ENCODE results near the gene HDAC4. TPM values are rescaled to one million over a fixed set of nuclear protein-coding genes. Genes with fewer than 3 reads are reported as not detected.

Gene HDAC4
- total RNA-seq, 2 donors from 2014 or later: 9.3 to 139 TPM

- H3K36me3 ChIP-seq (replicated peaks in 1 of 2; ENCODE audit: insufficient read depth in 1 of 2, low read depth in 2 of 2): peaks cover 0 to 5% of the 10 kb centered on the region in 2 donors
- ATAC-seq (peak; percentile 53), DNase-seq (peak; percentile 21 to 33 (median 27))
- TF ChIP-seq, protein P1, sequence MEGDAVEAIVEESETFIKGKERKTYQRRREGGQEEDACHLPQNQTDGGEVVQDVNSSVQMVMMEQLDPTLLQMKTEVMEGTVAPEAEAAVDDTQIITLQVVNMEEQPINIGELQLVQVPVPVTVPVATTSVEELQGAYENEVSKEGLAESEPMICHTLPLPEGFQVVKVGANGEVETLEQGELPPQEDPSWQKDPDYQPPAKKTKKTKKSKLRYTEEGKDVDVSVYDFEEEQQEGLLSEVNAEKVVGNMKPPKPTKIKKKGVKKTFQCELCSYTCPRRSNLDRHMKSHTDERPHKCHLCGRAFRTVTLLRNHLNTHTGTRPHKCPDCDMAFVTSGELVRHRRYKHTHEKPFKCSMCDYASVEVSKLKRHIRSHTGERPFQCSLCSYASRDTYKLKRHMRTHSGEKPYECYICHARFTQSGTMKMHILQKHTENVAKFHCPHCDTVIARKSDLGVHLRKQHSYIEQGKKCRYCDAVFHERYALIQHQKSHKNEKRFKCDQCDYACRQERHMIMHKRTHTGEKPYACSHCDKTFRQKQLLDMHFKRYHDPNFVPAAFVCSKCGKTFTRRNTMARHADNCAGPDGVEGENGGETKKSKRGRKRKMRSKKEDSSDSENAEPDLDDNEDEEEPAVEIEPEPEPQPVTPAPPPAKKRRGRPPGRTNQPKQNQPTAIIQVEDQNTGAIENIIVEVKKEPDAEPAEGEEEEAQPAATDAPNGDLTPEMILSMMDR (IDR thresholded peaks at IDR 0.05): peak in 6 of 7 experiments; percentile 22 to 61 (median 44)
- TF ChIP-seq POLR2A (IDR thresholded peaks at IDR 0.05): no peak
- H3K4me3 ChIP-seq: no peak overlapping the region
- intact Hi-C loops (cut with DNase I): no loop called here
- no peaks in the 10 kb centered on the region for H3K4me1 ChIP-seq
- H3K27me3 ChIP-seq: no peaks in the 10 kb centered on the region
- no peak overlapping the region for H3K27ac ChIP-seq
- H3K9me3 ChIP-seq: no peaks in the 10 kb centered on the region
- WGBS, 2 donors: 79 to 89% methylated on average over 21 to 29 of the region's 29 CpGs
Observed at GRCh38 chr2:239143858-239144712, 256.7 kb downstream of the HDAC4 start.

DNA sequence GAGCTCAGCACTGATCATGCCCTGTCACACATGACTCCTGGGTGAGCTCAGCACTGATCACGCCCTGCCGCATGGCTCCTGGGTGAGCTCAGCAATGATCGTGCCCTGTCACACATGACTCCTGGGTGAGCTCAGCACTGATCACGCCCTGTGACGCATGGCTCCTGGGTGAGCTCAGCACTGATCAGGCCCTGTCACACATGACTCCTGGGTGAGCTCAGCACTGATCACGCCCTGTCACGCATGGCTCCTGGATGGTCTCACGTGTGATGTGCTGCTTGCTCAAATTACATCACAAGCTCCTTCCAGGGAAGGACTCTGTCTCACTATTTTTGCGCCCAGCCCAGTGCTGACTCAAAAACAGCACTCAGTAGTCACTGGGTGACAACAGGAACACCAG is 258.0 kb downstream of the HDAC4 start:
- H3K27ac ChIP-seq: no peak overlapping the region
- 94 to 98% methylated on average over 6 to 9 of the region's 9 CpGs for WGBS, 2 donors
- no peaks in the 10 kb centered on the region for H3K9me3 ChIP-seq
- H3K36me3 ChIP-seq (replicated peaks in 1 of 2; ENCODE audit: insufficient read depth in 1 of 2, low read depth in 2 of 2): peaks cover 0 to 6% of the 10 kb centered on the region in 2 donors
- H3K27me3 ChIP-seq: no peaks in the 10 kb centered on the region
- no peak overlapping the region for H3K4me3 ChIP-seq
- no peaks in the 10 kb centered on the region for H3K4me1 ChIP-seq
- intact Hi-C loops (cut with DNase I): no loop called here
- DNase-seq: no peak
- no peak for ATAC-seq
- TF ChIP-seq POLR2A (IDR thresholded peaks at IDR 0.05): no peak
- TF ChIP-seq, protein P1 (IDR thresholded peaks at IDR 0.05): no peak

GRCh38 chr2:239142296-239142695 is 258.5 kb downstream of the HDAC4 start:
- Histone ChIP-seq H3K36me3 (replicated peaks in 1 of 2; ENCODE audit: insufficient read depth in 1 of 2, low read depth in 2 of 2) (peaks cover 0 to 6% of the 10 kb centered on the region in 2 donors), H3K27me3 (no peaks in the 10 kb centered on the region), H3K4me1 (no peaks in the 10 kb centered on the region), H3K27ac (no peak overlapping the region), H3K4me3 (no peak overlapping the region), H3K9me3 (no peaks in the 10 kb centered on the region)
- no peak for TF ChIP-seq POLR2A (IDR thresholded peaks at IDR 0.05)
- TF ChIP-seq, protein P1 (IDR thresholded peaks at IDR 0.05): no peak
- intact Hi-C loops (cut with DNase I): no loop called here
- DNase-seq (no peak), ATAC-seq (no peak)
- 93 to 94% methylated on average over 13 of the region's 13 CpGs for WGBS, 2 donors

DNA sequence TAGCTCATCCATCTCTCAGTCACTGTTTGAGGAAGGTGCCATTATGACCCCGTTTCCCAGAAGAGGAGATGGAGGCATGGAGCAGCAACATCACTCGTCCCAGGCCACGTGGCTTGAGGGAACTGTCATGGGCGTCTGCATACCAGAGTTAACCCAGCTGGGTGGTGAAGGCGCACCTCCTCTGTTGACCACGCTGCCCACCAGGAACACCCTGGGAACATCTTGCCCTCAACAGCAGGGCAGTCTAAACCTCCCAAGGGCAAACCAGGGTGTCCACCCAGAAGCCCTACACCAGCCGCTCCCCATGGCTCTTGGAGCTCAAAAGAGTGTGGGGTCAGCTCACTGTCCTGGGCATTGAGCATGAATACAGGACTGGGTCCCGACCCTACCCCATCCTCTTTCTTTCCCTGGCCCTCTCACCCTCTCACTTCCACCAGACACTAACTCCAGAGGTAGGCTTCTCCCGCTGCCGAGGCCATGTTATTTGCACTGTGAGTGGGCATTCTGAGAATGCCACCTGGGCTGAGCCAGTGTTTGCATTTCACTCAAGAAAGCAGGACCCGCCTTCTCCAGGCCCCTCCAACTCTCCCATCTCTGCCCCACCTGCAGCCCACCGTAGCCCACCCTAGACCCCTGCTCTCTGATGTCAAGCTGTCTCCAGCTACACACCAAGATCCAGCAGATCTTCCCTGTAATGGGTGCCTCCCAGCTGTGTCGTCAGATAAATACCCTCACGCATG is 259.6 kb downstream of the HDAC4 start:
- Histone ChIP-seq H3K4me3 (no peak overlapping the region), H3K27ac (no peak overlapping the region), H3K27me3 (no peaks in the 10 kb centered on the region), H3K4me1 (no peaks in the 10 kb centered on the region), H3K36me3 (replicated peaks in 1 of 2; ENCODE audit: insufficient read depth in 1 of 2, low read depth in 2 of 2) (peaks cover 0 to 8% of the 10 kb centered on the region in 2 donors), H3K9me3 (no peaks in the 10 kb centered on the region)
- DNase-seq (no peak), ATAC-seq (no peak)
- WGBS, 2 donors: 92 to 94% methylated on average over 14 of the region's 14 CpGs
- intact Hi-C loops (cut with DNase I): no loop called here
- TF ChIP-seq, protein P1 (IDR thresholded peaks at IDR 0.05): no peak
- no peak for TF ChIP-seq POLR2A (IDR thresholded peaks at IDR 0.05)
